Endodermal cell (in vitro differentiated cells): ENCODE measurements around the gene NUDCD3. TPM values are rescaled to one million over a fixed set of nuclear protein-coding genes. Genes with fewer than 3 reads are reported as not detected.

Source experiments
- DNase-seq: peaks from one replicate; pipeline ENCODE4 v3.0.0-alpha.2; 2017
- H3K27ac ChIP-seq: 2 replicates; pipeline ENCODE4 v1.5.1; 2013; ENCODE audit warnings: mild to moderate bottlenecking, low read depth, low read length, moderate library complexity
- H3K27me3 ChIP-seq: 2 replicates; pipeline ENCODE4 v1.6.1; 2013; ENCODE audit warnings: mild to moderate bottlenecking, low read length, moderate library complexity; ENCODE audit not compliant: insufficient read depth, control insufficient read depth, poor library complexity, severe bottlenecking
- H3K36me3 ChIP-seq: 2 replicates; pipeline ENCODE4 v1.7.0; 2013; ENCODE audit warnings: mild to moderate bottlenecking, low read length, moderate library complexity; ENCODE audit not compliant: control insufficient read depth, insufficient read depth
- H3K4me1 ChIP-seq: one replicate; pipeline ENCODE4 v1.7.0; 2013; ENCODE audit warnings: low read length; ENCODE audit not compliant: control insufficient read depth, insufficient read depth
- H3K4me3 ChIP-seq: 2 replicates; pipeline ENCODE4 v1.5.1; 2013; ENCODE audit warnings: mild to moderate bottlenecking, low read length, moderate library complexity
- H3K9ac ChIP-seq: 2 replicates; pipeline ENCODE4 v1.6.1; 2013; ENCODE audit warnings: mild to moderate bottlenecking, low read length, moderate library complexity; ENCODE audit not compliant: poor library complexity, severe bottlenecking; ENCODE audit errors: extremely low read depth
- H3K9me3 ChIP-seq: 2 replicates; pipeline ENCODE4 v1.6.1; 2013; ENCODE audit warnings: mild to moderate bottlenecking, low read length, moderate library complexity; ENCODE audit not compliant: control insufficient read depth
- H3K27ac Mint-ChIP-seq: 2 replicates; pipeline ENCODE4 v1.8.0; 2020; ENCODE audit warnings: mixed read lengths
- H3K27me3 Mint-ChIP-seq: 2 replicates; pipeline ENCODE4 v1.8.0; 2021; ENCODE audit warnings: mild to moderate bottlenecking, mixed read lengths; ENCODE audit not compliant: insufficient read depth
- H3K36me3 Mint-ChIP-seq: 2 replicates; pipeline ENCODE4 v1.8.0; 2020; ENCODE audit warnings: low read depth, mixed read lengths
- H3K4me1 Mint-ChIP-seq: 2 replicates; pipeline ENCODE4 v1.8.0; 2020; ENCODE audit warnings: mixed read lengths
- H3K4me3 Mint-ChIP-seq: 2 replicates; pipeline ENCODE4 v1.8.0; 2020; ENCODE audit warnings: mild to moderate bottlenecking, moderate library complexity, mixed read lengths
- H3K9me3 Mint-ChIP-seq: 2 replicates; pipeline ENCODE4 v1.8.0; 2020; ENCODE audit warnings: mild to moderate bottlenecking, mixed read lengths
- WGBS, 2 experiments: methylation state at CpG; one replicate each; pipeline versions ENCODE4 v1.1.5 to v1.1.7; 2013; ENCODE audit warnings: missing lambda C conversion rate in 2 of 2, mixed read lengths in 1 of 2; ENCODE audit not compliant: insufficient coverage in 1 of 2, insufficient read length in 1 of 2; 5-methylcytosine and 5-hydroxymethylcytosine counted together
- total RNA-seq, 2 donors: library from RNA; stranded (reverse); fragmentation: NEBNext Ultra II Directional in 1 of 2; extraction: Animal tissue kit (Norgen Biotek cat#: 25700) in 1 of 2; gene quantifications; 2 replicates in 1 of 2; 3 replicates in 1 of 2; pipeline ENCODE4 v1.2.1, GENCODE V29; 2021
- TF ChIP-seq, protein P1 (sequence below): fragments of 200-600 bp; sonication (generic); conservative IDR thresholded peaks from 2 replicates; pipeline ENCODE4 v1.5.0; 2021; ENCODE audit warnings: antibody characterized with exemption, mild to moderate bottlenecking

Gene NUDCD3
- total RNA-seq, 2 donors from 2014 or later = 80.8 to 116 TPM

DNA sequence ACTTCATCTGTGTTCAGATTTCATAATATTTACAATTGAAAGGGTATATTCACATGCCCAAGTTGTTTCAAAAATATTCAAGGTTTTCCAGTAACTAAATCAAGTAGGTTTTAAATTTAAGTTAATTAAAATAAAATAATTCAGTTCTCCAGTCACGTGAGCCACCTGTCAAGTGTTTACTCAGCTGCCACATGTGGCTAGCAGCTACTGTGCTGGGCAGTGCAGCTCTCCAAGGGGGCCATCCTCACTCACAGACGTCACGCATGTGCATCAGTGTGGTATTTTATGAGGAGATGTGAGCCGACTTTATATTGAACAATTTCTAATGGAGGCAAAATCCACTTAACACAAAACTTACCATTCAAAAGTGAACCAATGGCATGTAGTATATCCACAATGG, 95.4 kb downstream of the NUDCD3 start:
- Histone ChIP-seq H3K4me3 (no peak overlapping the region), H3K27ac (no peak overlapping the region), H3K36me3 (peaks cover 52% of the 10 kb centered on the region), H3K9me3 (no peaks in the 10 kb centered on the region), H3K9ac (no peak overlapping the region), H3K4me1 (no peaks in the 10 kb centered on the region), H3K27me3 (no peaks in the 10 kb centered on the region)
- WGBS, 2 experiments = 77 to 86% methylated on average over 1 to 2 of the region's 4 CpGs
- peaks cover 24% of the 10 kb centered on the region for H3K36me3 Mint-ChIP-seq
- no peak overlapping the region for H3K4me3 Mint-ChIP-seq
- H3K27ac Mint-ChIP-seq = no peak overlapping the region
- TF ChIP-seq, protein P1, sequence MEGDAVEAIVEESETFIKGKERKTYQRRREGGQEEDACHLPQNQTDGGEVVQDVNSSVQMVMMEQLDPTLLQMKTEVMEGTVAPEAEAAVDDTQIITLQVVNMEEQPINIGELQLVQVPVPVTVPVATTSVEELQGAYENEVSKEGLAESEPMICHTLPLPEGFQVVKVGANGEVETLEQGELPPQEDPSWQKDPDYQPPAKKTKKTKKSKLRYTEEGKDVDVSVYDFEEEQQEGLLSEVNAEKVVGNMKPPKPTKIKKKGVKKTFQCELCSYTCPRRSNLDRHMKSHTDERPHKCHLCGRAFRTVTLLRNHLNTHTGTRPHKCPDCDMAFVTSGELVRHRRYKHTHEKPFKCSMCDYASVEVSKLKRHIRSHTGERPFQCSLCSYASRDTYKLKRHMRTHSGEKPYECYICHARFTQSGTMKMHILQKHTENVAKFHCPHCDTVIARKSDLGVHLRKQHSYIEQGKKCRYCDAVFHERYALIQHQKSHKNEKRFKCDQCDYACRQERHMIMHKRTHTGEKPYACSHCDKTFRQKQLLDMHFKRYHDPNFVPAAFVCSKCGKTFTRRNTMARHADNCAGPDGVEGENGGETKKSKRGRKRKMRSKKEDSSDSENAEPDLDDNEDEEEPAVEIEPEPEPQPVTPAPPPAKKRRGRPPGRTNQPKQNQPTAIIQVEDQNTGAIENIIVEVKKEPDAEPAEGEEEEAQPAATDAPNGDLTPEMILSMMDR = no peak
- H3K27me3 Mint-ChIP-seq = no peaks in the 10 kb centered on the region
- no peak for DNase-seq
- H3K4me1 Mint-ChIP-seq = no peaks in the 10 kb centered on the region
- no peaks in the 10 kb centered on the region for H3K9me3 Mint-ChIP-seq

DNA sequence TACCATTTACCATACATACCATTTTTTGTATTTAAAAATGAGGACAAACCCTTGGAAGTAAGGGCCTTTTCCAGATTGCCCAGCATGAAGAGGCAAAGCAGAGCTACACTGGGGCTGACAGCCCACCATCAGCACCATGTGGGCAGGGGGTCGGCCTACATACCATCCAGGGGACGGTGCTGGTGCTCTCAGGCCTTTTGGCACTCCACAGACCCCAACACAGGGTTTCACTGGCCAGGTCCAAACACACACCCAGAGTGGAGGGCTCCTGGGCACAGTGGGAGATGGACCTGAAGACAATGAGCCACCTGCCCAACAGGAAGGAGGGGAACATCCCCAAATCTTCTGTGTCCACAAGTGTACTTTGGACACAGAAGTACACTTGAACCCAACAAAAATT, 95.8 kb downstream of the NUDCD3 start:
- H3K36me3 ChIP-seq = peaks cover 52% of the 10 kb centered on the region
- WGBS, 2 experiments = 95 to 100% methylated on average over 2 of the region's 2 CpGs
- no peak overlapping the region for H3K27ac Mint-ChIP-seq

DNA sequence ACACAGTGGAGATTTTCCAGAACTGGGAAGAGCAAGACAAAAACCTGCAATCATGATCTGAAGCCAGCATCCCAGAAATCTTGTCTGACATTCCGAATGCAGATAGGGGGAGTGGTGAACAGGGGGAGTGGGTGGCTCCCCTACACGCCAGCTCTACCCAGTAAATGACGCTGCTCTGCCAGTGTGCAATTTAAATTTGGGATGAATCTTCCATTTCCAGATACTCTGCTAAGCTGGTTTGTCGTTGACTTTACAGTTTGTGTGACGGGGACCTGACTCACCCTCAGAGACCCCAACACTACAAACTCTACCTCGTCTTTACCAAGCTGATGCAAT, 96.4 kb downstream of the NUDCD3 start:
- peaks cover 52% of the 10 kb centered on the region for H3K36me3 ChIP-seq
- Mint-ChIP-seq H3K27ac (no peak overlapping the region), H3K27me3 (no peaks in the 10 kb centered on the region), H3K4me1 (no peaks in the 10 kb centered on the region), H3K4me3 (no peak overlapping the region), H3K36me3 (peaks cover 28% of the 10 kb centered on the region), H3K9me3 (no peaks in the 10 kb centered on the region)
- H3K4me3 ChIP-seq = no peak overlapping the region
- no peaks in the 10 kb centered on the region for H3K4me1 ChIP-seq
- DNase-seq = peak; percentile 17
- H3K9ac ChIP-seq = no peak overlapping the region
- no peaks in the 10 kb centered on the region for H3K27me3 ChIP-seq
- 96 to 97% methylated on average over 3 to 6 of the region's 6 CpGs for WGBS, 2 experiments
- no peak overlapping the region for H3K27ac ChIP-seq
- TF ChIP-seq, protein P1 = no peak
- H3K9me3 ChIP-seq = no peaks in the 10 kb centered on the region

More for the DNA sequence above, 95.8 kb downstream of the NUDCD3 start:
- no peaks in the 10 kb centered on the region for H3K4me1 ChIP-seq
- H3K4me3 Mint-ChIP-seq = no peak overlapping the region
- no peak overlapping the region for H3K27ac ChIP-seq
- H3K27me3 ChIP-seq = no peaks in the 10 kb centered on the region
- no peaks in the 10 kb centered on the region for H3K9me3 Mint-ChIP-seq
- DNase-seq = peak; percentile 30
- no peak overlapping the region for H3K9ac ChIP-seq
- H3K4me3 ChIP-seq = no peak overlapping the region
- no peaks in the 10 kb centered on the region for H3K4me1 Mint-ChIP-seq
- H3K27me3 Mint-ChIP-seq = no peaks in the 10 kb centered on the region
- TF ChIP-seq, protein P1 = no peak
- H3K9me3 ChIP-seq = no peaks in the 10 kb centered on the region
- peaks cover 23% of the 10 kb centered on the region for H3K36me3 Mint-ChIP-seq
